Astrocyte of the hippocampus (primary cell): ENCODE measurements around the gene NOSTRIN.
"Not testable (repeated sequence)": the region's sequence is repeated elsewhere in the genome, so short reads cannot be mapped to it uniquely, and the experiment has no call there.

ENCODE experiments used
- DNase-seq: peaks from one replicate; pipeline ENCODE4 v3.0.0; 2011; ENCODE audit warnings: low read depth, low spot score

Gene NOSTRIN, protein sequence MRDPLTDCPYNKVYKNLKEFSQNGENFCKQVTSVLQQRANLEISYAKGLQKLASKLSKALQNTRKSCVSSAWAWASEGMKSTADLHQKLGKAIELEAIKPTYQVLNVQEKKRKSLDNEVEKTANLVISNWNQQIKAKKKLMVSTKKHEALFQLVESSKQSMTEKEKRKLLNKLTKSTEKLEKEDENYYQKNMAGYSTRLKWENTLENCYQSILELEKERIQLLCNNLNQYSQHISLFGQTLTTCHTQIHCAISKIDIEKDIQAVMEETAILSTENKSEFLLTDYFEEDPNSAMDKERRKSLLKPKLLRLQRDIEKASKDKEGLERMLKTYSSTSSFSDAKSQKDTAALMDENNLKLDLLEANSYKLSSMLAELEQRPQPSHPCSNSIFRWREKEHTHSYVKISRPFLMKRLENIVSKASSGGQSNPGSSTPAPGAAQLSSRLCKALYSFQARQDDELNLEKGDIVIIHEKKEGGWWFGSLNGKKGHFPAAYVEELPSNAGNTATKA

GRCh38 chr2:168801961-168802858 is at the start of gene NOSTRIN:
TSS of gene NOSTRIN (plus strand) at chr2:168802637. CDS start at chr2:168802647, 10 bp downstream.
- DNase-seq = peak; percentile 50

DNA sequence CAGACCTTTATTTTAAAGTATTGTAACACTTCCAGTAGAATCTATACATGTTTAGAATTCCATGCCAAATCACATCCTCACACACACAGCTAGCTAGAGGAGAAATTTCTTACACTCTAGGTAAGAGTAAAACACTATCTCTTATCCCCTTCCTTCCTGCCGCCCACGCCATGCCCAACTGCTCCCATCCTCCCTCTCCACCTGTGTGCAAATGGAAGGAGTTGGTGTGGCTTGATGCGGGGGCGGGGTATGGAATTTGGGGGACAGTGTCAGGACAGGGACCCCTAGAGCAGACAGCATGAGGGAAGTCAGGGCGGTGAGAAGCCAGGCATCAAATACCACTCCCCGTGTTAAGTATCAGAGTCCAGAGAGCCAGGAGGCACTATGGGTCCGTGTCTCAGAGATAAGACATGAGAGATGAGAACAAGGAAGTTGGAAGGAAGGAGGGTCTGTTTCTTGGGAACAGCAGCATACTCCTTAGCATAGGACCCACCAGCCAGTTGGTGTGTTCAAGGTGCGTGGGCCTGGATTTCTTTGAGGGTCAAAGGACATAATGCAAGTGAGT is 48.6 kb upstream of the NOSTRIN start:
- DNase-seq = no peak

DNA sequence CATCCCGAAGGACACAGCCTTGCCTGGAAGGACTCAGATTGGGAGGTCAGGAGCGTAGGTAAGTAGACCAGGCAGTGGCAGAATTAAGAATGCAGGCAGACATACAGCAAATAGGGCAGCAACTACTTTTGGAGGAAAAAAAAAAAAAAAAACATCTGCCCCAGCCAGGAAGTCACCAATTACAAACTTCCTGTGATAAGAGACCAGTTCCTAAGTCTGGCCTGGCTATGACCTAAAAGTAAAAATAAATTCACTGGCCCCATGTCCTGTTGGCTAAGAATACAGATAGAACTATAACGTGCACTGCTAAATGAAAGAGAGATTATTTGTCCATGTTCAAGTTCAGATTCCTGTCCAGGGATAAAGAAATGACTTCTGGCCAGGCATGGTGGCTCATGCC is 45.2 kb upstream of the NOSTRIN start:
- no peak for DNase-seq

- DNase-seq = peak; percentile 66
These were observed 43.2 kb upstream of the NOSTRIN start for GRCh38 chr2:168758970-168759820.

- no peak for DNase-seq
These were observed 37.0 kb upstream of the NOSTRIN start for GRCh38 chr2:168765401-168765800.

DNA sequence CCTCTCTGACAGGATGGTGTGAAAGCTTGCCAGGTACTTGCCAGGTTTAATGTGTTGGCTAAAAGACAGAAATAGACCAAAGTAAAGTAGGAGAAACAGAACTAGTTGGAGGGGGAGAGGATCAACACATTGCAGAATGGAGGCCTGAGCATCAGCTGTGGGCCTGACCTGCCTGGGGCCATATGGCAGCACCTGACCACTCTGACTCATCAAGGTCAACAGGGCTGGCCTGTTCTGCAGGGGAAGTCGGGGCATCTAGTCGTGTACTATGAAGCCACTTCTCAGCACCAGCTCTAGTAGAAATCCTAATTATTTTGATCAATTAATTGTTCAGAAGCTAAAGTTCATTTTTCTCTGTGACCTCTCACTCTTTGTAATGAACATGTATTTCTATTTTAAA is 35.8 kb upstream of the NOSTRIN start:
- DNase-seq = no peak

GRCh38 chr2:168767258-168767657 is 35.2 kb upstream of the NOSTRIN start:
- no peak for DNase-seq

GRCh38 chr2:168768357-168768756 is 34.1 kb upstream of the NOSTRIN start:
- not testable (repeated sequence) for DNase-seq

- DNase-seq = no peak
These were observed 31.6 kb upstream of the NOSTRIN start for GRCh38 chr2:168770796-168771195.

- DNase-seq = no peak
These were observed 29.7 kb upstream of the NOSTRIN start for GRCh38 chr2:168772704-168773103.

DNA sequence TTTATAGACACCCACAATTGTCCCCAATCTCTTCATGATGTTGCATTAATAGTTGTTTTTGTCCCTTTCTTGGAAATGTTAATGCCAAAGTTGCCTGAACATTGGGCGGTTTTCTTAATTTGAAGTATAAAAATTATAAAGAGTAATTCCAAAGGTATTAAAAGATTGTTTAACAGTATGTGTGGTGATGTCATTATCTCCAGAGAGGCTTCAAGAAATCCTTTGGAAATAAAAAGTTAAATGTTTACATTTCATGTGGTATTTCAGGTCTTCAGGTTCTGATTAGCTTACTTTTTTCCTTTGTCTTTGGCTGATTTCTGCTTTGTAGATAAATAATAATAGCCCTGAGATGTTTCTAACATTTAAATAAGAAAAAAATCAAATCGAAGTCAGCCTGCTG is 29.3 kb upstream of the NOSTRIN start:
- no peak for DNase-seq

DNA sequence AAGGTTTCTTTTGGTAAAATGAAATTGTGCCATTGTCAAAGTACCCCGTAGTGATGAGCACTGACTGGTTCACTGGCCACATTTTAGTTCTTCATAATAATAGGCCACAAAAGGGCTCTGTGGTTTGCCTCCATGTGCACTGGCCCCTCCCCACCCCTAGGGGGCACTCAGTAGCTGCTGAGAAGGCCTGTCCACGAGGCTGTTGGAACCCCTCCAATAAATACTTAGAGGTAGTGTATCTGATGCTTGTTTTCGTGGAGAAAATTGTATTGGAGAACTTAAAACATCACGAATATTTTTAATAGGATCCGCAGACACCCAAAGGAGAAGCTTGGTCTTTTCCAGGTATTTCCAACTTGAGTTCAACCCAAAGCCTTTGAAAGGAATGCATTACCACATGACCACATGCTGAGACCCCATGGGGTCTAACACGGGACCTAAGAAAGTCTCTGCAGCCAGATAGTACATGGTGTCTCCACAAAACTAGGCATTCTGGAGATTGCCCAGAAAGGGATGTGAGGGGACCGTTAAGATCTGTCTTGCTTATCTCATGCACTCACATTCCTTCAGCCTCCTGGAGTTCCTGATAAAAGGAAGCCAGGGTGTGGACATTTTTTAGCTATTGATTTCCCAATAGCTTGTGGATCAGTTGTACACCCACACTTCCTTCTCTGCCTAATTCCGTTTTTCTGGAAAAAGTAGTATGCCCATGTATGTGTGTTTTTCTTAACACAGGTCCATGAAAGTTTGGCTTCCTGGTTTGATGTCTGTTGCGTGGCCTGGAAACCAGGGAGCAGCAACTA is 28.5 kb upstream of the NOSTRIN start:
- DNase-seq = peak; percentile 58

DNA sequence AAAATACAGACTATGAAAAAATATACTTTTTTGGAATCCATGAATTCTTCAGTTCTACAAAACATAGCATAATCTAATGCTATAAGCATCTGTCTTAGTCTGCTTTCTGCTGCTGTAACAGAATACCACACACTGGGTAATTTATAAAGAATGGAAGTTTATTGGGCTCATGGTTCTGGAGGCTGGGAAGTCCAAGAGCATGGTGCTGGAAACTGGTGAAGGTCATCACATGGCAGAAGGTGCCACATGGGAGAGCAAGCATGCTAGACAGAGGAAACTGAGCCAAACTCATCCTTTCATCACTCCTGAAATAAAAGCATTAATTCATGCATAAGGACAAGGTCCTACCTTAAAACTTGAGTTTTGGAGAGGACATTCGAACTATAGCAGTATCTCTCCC is 26.6 kb upstream of the NOSTRIN start:
- DNase-seq = no peak

DNA sequence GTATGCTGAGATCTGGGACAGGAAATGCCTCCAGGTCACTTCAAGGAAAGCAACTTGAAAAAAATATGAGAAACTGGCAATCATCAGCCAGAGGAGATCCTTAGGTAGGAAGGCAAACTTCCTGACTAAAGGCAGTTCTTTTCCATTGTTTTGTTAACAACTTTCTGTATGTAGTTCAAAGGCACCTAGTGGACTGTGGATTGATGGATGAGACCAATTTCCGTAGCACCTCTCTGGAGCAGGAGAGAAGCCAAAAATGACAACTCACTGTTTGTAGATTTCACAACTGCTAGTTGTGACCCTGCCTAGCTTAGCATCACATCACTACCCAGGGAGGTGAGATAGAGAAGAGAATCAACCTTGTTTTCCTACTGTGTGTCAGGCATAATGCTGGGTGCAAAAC is 21.8 kb upstream of the NOSTRIN start:
- no peak for DNase-seq

DNA sequence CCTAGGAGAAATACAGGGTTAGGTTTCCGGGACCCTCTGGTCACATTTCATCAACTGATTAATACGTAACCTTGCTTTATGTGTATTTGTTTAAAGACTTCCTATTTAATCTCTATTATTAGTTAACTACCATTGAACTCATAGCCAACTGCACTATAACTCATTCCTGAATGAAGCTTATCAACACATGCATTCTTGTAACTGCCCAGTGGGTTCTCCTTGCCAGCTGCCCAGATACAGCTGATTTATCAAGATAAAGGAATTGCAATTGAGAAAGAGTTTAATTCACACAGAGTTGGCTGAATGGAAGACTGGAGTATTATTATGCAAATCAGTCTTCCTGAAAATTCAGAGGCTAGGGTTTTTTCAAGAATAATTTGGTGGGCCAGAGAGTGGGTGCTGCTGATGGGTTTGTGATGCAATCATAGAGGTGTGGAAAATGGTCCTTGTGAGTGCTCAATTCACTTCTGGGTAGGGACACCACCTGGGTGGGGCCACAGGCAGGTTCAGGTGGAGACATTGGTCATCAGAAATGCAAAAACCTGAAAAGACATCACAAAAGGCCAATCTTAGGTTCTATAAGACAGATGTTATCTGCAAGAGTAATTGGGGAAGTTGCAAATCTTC is 21.1 kb upstream of the NOSTRIN start:
- DNase-seq = peak; percentile 57

DNA sequence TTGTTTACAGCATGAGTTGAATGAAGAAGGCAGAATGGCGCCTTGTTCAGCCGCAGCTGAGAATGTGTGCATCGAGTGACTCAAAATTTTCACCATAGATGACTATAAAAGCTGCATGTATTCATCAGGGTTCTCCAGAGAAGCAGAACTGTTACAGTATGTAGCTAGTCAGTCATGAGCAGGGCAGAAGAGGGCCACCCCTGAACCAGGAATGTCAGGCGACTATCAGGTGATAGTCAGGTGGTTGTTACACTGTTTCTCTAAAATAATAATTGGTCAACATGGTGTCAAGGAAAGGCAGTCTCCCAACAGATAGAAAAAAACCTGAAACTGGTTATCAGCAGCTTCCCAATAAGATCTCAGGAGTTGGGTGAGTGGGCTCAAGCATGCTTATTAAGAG is 20.2 kb upstream of the NOSTRIN start:
- no peak for DNase-seq

- DNase-seq = peak; percentile 18
These were observed 17.4 kb upstream of the NOSTRIN start for GRCh38 chr2:168784993-168785392.

GRCh38 chr2:168787098-168787781 is 15.2 kb upstream of the NOSTRIN start:
- no peak for DNase-seq

GRCh38 chr2:168787782-168788376 is 14.6 kb upstream of the NOSTRIN start:
- DNase-seq = no peak
